Measurements from ENCODE around the gene CRYBG1. TPM values are rescaled to one million over a fixed set of nuclear protein-coding genes. Genes with fewer than 3 reads are reported as not detected.

Gene CRYBG1
- total and polyA plus RNA-seq, 2 donors (not counting 1 experiment from before 2014, with no cell fraction given): 9.6 to 47.0 TPM

DNA sequence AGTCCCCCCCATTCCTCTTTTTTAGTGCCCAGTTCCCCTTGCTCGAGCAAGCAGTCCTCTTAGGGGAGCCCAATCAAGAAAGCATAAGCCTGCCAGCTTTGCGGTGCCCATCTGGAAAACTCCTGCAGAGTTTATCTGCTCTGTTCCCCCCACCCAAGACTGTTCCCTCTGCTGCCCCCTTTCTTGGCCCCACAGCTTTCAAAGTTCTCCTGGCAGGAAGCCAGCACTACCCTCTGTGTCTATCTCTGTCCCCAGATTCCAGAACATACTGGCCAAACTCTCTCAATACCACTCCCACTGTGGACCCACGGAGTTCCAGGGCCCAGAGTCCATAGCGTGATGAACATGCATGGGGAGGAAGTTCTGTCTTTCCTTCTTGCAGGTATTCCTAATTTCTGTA is 55.4 kb downstream of the CRYBG1 start:
- Mint-ChIP-seq H3K9me3 (ENCODE audit: insufficient read depth) (no peaks in the 10 kb centered on the region), H3K4me3 (no peak overlapping the region), H3K27me3 (peaks cover 34% of the 10 kb centered on the region), H3K27ac (no peak overlapping the region), H3K4me1 (no peaks in the 10 kb centered on the region)
- H3K79me2 ChIP-seq (ENCODE audit: control insufficient read depth, insufficient read depth, low read length): no peaks in the 10 kb centered on the region
- WGBS (ENCODE audit: insufficient coverage): 78% methylated on average over 3 of the region's 4 CpGs
- H3K27me3 ChIP-seq (replicated peaks in 1 of 4; ENCODE audit: control extremely low read depth in 1 of 4, control insufficient read depth in 3 of 4, insufficient read depth in 4 of 4, low read length in 3 of 4): peaks cover 0 to 5% (median 1%) of the 10 kb centered on the region in 4 experiments
- no peak for ATAC-seq (ENCODE audit: low read depth)
- no peaks in the 10 kb centered on the region for H3K4me1 ChIP-seq (ENCODE audit: control insufficient read depth in 2 of 2, insufficient read depth in 2 of 2, low read length in 2 of 2)
- DNase-seq: no peak
- ChIA-PET CTCF (interaction anchor here (0.7 kb wide), 1 partner anchor 992 kb away, joined by 5 read pairs; no protein-coding TSS in a partner anchor), POLR2A (no interaction called here)
- no peak overlapping the region for H3K4me3 ChIP-seq (ENCODE audit: control extremely low read depth in 1 of 5, extremely low read depth in 1 of 5, insufficient read depth in 1 of 5, low read depth in 2 of 5, low read length in 4 of 5)
- no peaks in the 10 kb centered on the region for H3K36me3 ChIP-seq (replicated peaks in 1 of 2; ENCODE audit: control extremely low read depth in 1 of 2, control insufficient read depth in 1 of 2, extremely low read depth in 1 of 2, insufficient read depth in 2 of 2, low read length in 1 of 2)
- intact Hi-C loops (cut with micrococcal nuclease): no loop called here
- no peak overlapping the region for H2AFZ ChIP-seq (ENCODE audit: insufficient read depth, low read depth, low read length, poor library complexity, severe bottlenecking)
- H4K20me1 ChIP-seq (ENCODE audit: control insufficient read depth, insufficient read depth, low read length, poor library complexity, severe bottlenecking): no peaks in the 10 kb centered on the region
- no peak overlapping the region for H3K4me2 ChIP-seq (replicated peaks; ENCODE audit: low read depth, low read length, poor library complexity, severe bottlenecking)
- peaks cover 0 to 5% (median 0%) of the 10 kb centered on the region in 3 donors for H3K9me3 ChIP-seq (ENCODE audit: control extremely low read depth in 1 of 3, control insufficient read depth in 2 of 3, insufficient read depth in 1 of 3, low read length in 2 of 3)
- no peak overlapping the region for H3K27ac ChIP-seq (ENCODE audit: low read length in 2 of 2)
- TF ChIP-seq, protein P1, sequence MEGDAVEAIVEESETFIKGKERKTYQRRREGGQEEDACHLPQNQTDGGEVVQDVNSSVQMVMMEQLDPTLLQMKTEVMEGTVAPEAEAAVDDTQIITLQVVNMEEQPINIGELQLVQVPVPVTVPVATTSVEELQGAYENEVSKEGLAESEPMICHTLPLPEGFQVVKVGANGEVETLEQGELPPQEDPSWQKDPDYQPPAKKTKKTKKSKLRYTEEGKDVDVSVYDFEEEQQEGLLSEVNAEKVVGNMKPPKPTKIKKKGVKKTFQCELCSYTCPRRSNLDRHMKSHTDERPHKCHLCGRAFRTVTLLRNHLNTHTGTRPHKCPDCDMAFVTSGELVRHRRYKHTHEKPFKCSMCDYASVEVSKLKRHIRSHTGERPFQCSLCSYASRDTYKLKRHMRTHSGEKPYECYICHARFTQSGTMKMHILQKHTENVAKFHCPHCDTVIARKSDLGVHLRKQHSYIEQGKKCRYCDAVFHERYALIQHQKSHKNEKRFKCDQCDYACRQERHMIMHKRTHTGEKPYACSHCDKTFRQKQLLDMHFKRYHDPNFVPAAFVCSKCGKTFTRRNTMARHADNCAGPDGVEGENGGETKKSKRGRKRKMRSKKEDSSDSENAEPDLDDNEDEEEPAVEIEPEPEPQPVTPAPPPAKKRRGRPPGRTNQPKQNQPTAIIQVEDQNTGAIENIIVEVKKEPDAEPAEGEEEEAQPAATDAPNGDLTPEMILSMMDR (IDR thresholded peaks at IDR 0.05): no peak
- TF ChIP-seq EZH2 (IDR thresholded peaks at IDR 0.05; ENCODE audit: borderline replicate concordance, insufficient read depth, low read depth, low read length, poor library complexity, severe bottlenecking): no peak
- H3K9ac ChIP-seq (ENCODE audit: low read length): no peak overlapping the region

DNA sequence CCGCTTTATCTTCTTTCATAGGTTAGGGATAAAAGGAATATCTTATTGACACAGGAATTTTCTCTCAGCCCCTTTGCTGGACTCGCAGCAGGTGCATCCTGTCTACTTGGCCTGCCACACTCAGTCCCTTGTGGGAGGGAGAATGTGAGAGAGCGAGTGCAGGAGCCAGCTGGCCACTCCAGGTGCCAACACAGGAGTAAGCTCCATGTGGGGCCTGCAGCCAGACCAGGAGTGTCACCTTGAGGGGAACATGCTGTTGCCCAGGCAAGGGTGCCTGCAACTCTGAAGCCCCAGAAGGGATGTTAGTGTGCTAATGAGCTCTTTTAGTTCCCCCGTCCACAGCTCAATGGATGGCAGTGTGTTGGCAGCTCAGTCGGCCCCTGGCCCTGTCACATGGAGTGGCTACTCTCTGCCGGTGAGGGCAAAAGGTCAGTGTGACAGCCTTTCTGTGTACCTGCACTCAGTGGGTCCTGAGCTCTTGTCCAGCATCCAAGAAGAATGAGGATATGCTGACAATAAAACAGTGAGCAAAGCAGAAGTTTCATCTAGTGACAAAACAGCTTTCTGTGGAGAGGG is 57.1 kb downstream of the CRYBG1 start:
- TF ChIP-seq, protein P1 (IDR thresholded peaks at IDR 0.05): no peak
- TF ChIP-seq EZH2 (IDR thresholded peaks at IDR 0.05; ENCODE audit: borderline replicate concordance, insufficient read depth, low read depth, low read length, poor library complexity, severe bottlenecking): no peak
- peaks cover 38% of the 10 kb centered on the region for H3K27me3 Mint-ChIP-seq
- POLR2A ChIA-PET: no interaction called here

More for the DNA sequence above, 57.1 kb downstream of the CRYBG1 start:
- CTCF ChIA-PET: no interaction called here
- Mint-ChIP-seq H3K4me1 (no peaks in the 10 kb centered on the region), H3K9me3 (ENCODE audit: insufficient read depth) (no peaks in the 10 kb centered on the region), H3K27ac (no peak overlapping the region), H3K4me3 (no peak overlapping the region)
- Histone ChIP-seq H3K9ac (ENCODE audit: low read length) (no peak overlapping the region), H3K79me2 (ENCODE audit: control insufficient read depth, insufficient read depth, low read length) (no peaks in the 10 kb centered on the region), H3K27ac (ENCODE audit: low read length in 2 of 2) (no peak overlapping the region), H3K4me2 (replicated peaks; ENCODE audit: low read depth, low read length, poor library complexity, severe bottlenecking) (no peak overlapping the region), H3K36me3 (replicated peaks in 1 of 2; ENCODE audit: control extremely low read depth in 1 of 2, control insufficient read depth in 1 of 2, extremely low read depth in 1 of 2, insufficient read depth in 2 of 2, low read length in 1 of 2) (no peaks in the 10 kb centered on the region), H3K4me3 (ENCODE audit: control extremely low read depth in 1 of 5, extremely low read depth in 1 of 5, insufficient read depth in 1 of 5, low read depth in 2 of 5, low read length in 4 of 5) (no peak overlapping the region), H3K27me3 (replicated peaks in 1 of 4; ENCODE audit: control extremely low read depth in 1 of 4, control insufficient read depth in 3 of 4, insufficient read depth in 4 of 4, low read length in 3 of 4) (peaks cover 0 to 7% (median 2%) of the 10 kb centered on the region in 4 experiments), H4K20me1 (ENCODE audit: control insufficient read depth, insufficient read depth, low read length, poor library complexity, severe bottlenecking) (no peaks in the 10 kb centered on the region), H3K9me3 (ENCODE audit: control extremely low read depth in 1 of 3, control insufficient read depth in 2 of 3, insufficient read depth in 1 of 3, low read length in 2 of 3) (peaks cover 0 to 5% (median 0%) of the 10 kb centered on the region in 3 donors), H3K4me1 (ENCODE audit: control insufficient read depth in 2 of 2, insufficient read depth in 2 of 2, low read length in 2 of 2) (no peaks in the 10 kb centered on the region), H2AFZ (ENCODE audit: insufficient read depth, low read depth, low read length, poor library complexity, severe bottlenecking) (no peak overlapping the region)
- WGBS (ENCODE audit: insufficient coverage): 89% methylated on average over 5 of the region's 6 CpGs
- ATAC-seq (ENCODE audit: low read depth) (no peak), DNase-seq (no peak)
- intact Hi-C loops (cut with micrococcal nuclease): no loop called here

All from B cell (primary cell).